ENCODE results near the gene ABTB1. TPM values are rescaled to one million over a fixed set of nuclear protein-coding genes. Genes with fewer than 3 reads are reported as not detected.

Gene ABTB1
- total RNA-seq: 7.3 and 8.6 TPM in 2 replicates

GRCh38 chr3:127672429-127673190, at the start of gene ABTB1:
Gene ABTB1 (plus strand): TSS chr3:127672952. CDS start chr3:127673026, 74 bp downstream.

GRCh38 chr3:127628788-127629466, 43.8 kb upstream of the ABTB1 start, which contains the start of gene PODXL2:
Gene PODXL2 (plus strand): TSS chr3:127629185. CDS start chr3:127629220, 35 bp downstream.

Other genes with a start within 250 kb of the ABTB1 start
- 32.4 and 44.2 TPM in 2 replicates for gene TPRA1, start 82.2 kb upstream of the ABTB1 start, total RNA-seq
- 10.4 and 48.3 TPM in 2 replicates for gene MCM2, start 74.5 kb upstream of the ABTB1 start, total RNA-seq
- 6.8 and 10.9 TPM in 2 replicates for gene PODXL2, start 43.8 kb upstream of the ABTB1 start, total RNA-seq
- gene MGLL, start 149.6 kb downstream of the ABTB1 start, total RNA-seq: 8.9 and 25.0 TPM in 2 replicates
- gene KBTBD12, start 242.3 kb downstream of the ABTB1 start, total RNA-seq: not detected in 2 replicates

Measured in smooth muscle cell of the umbilical artery (primary cell).